ENCODE measurements around the gene MCU. TPM values are rescaled to one million over a fixed set of nuclear protein-coding genes. Genes with fewer than 3 reads are reported as not detected.

Gene MCU
- total RNA-seq, 1 donor from 2014 or later: 63.8 TPM

DNA sequence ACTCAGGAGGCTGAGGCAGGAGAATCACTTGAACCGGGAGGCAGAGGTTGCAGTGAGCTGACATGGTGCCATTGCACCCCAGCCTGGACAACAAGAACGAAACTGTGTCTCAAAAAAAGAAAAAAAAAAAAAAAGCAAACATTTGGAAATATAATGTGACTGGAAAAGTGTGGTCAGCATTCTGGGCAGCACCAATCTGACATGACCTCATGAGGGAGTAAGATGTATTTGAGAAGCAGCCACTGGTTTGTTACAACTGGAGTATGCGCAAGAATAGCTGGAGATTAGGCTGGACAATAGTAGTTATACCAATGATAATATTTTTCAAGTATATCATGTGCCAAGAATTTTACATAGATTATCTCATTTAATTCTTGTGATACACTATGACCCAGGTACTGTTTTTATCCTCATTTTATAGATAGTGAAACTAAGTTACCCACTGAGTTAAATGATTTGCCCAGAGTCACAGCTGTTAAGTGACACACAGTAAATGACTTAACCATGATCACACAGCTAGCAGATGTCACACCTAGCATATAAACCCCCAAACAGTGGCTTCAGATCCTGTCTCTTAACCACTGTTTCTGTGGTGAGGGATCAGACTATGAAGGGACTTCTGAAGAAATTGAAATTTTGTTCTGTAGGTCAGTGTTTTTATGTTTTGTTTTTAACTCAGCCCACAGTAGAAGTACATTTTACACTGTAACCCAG lies 11.1 kb downstream of the MCU start:
- H3K4me1 Mint-ChIP-seq (ENCODE audit: low read depth): peaks cover 13% of the 10 kb centered on the region
- no peak overlapping the region for H3K4me3 Mint-ChIP-seq (ENCODE audit: low read depth)
- H3K36me3 Mint-ChIP-seq (ENCODE audit: insufficient read depth): no peaks in the 10 kb centered on the region
- TF ChIP-seq, protein P1, sequence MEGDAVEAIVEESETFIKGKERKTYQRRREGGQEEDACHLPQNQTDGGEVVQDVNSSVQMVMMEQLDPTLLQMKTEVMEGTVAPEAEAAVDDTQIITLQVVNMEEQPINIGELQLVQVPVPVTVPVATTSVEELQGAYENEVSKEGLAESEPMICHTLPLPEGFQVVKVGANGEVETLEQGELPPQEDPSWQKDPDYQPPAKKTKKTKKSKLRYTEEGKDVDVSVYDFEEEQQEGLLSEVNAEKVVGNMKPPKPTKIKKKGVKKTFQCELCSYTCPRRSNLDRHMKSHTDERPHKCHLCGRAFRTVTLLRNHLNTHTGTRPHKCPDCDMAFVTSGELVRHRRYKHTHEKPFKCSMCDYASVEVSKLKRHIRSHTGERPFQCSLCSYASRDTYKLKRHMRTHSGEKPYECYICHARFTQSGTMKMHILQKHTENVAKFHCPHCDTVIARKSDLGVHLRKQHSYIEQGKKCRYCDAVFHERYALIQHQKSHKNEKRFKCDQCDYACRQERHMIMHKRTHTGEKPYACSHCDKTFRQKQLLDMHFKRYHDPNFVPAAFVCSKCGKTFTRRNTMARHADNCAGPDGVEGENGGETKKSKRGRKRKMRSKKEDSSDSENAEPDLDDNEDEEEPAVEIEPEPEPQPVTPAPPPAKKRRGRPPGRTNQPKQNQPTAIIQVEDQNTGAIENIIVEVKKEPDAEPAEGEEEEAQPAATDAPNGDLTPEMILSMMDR (IDR thresholded peaks at IDR 0.05; ENCODE audit: unreplicated experiment): no peak
- peak overlapping the region; percentile 25 for H3K27ac Mint-ChIP-seq
- no peaks in the 10 kb centered on the region for H3K9me3 Mint-ChIP-seq (ENCODE audit: low read depth)
- H3K27me3 Mint-ChIP-seq: no peaks in the 10 kb centered on the region
- no peak for DNase-seq (ENCODE audit: low spot score, unreplicated experiment)

DNA sequence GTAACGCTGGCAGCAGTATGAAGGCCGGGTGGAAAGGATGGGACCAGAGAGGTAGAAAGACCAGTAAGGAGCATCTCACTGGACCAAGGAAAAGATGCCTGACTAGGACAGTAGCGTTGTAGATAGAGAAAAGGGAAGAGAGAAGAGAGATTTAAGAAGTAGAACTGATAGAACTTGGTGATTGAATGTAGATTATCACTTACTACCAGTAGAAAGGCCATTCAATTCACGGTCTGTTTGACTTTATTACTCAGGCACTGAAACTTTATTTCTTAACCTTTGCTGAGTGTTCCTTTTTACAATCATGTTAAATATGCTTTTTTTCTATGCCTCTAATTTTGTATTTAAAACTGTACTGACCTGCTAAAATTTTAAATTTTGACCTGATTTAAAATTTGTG lies 12.2 kb downstream of the MCU start:
- Mint-ChIP-seq H3K27ac (no peak overlapping the region), H3K27me3 (no peaks in the 10 kb centered on the region), H3K4me3 (ENCODE audit: low read depth) (no peak overlapping the region), H3K4me1 (ENCODE audit: low read depth) (peaks cover 16% of the 10 kb centered on the region), H3K9me3 (ENCODE audit: low read depth) (no peaks in the 10 kb centered on the region), H3K36me3 (ENCODE audit: insufficient read depth) (no peaks in the 10 kb centered on the region)
- TF ChIP-seq, protein P1 (IDR thresholded peaks at IDR 0.05; ENCODE audit: unreplicated experiment): no peak
- no peak for DNase-seq (ENCODE audit: low spot score, unreplicated experiment)

DNA sequence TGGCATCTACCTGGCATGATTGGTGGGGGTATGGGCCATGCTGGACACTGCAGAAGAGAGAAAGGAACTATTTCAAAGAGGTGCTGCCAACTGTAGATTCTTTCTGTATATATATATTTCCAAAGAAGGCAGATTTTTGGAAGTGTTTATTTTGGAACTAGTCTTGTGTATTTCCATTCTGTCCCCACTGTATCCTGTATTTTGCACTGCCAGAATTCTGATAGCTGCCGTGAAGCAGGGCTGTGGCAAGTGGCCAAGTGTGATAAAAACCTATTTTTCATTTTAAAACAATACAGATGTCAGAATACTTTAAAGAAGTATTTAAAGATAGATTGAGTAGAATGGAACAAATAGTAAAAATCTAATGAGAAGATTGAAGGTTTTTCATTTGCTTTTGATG lies 17.1 kb downstream of the MCU start:
- Mint-ChIP-seq H3K4me1 (ENCODE audit: low read depth) (peaks cover 16% of the 10 kb centered on the region), H3K27me3 (no peaks in the 10 kb centered on the region), H3K4me3 (ENCODE audit: low read depth) (no peak overlapping the region), H3K36me3 (ENCODE audit: insufficient read depth) (peaks cover 3% of the 10 kb centered on the region), H3K9me3 (ENCODE audit: low read depth) (no peaks in the 10 kb centered on the region), H3K27ac (no peak overlapping the region)
- TF ChIP-seq, protein P1 (IDR thresholded peaks at IDR 0.05; ENCODE audit: unreplicated experiment): no peak
- DNase-seq (ENCODE audit: low spot score, unreplicated experiment): no peak

DNA sequence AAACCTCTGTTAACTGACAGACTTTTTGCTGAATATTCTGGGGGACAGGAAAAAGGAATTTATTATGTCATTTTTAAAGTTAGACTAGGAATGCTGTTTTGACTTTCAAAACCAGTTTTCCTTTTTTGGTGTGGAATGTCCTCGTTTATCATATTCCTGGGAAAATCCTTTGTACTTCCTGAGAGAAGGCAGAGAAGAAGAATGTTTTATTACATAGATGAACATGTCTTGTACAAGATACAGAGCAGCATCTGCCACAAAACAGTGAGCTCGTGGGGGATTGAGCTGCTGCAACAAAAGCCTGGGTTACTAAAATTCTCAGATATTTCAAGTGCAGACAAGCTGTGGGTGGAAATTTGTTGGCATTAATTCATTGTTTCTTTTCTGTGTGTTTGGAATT lies 20.2 kb downstream of the MCU start:
- Mint-ChIP-seq H3K4me3 (ENCODE audit: low read depth) (no peak overlapping the region), H3K36me3 (ENCODE audit: insufficient read depth) (peaks cover 10% of the 10 kb centered on the region), H3K4me1 (ENCODE audit: low read depth) (peaks cover 16% of the 10 kb centered on the region), H3K9me3 (ENCODE audit: low read depth) (no peaks in the 10 kb centered on the region), H3K27ac (peak overlapping the region; percentile 75), H3K27me3 (no peaks in the 10 kb centered on the region)
- TF ChIP-seq, protein P1 (IDR thresholded peaks at IDR 0.05; ENCODE audit: unreplicated experiment): no peak
- DNase-seq (ENCODE audit: low spot score, unreplicated experiment): no peak

DNA sequence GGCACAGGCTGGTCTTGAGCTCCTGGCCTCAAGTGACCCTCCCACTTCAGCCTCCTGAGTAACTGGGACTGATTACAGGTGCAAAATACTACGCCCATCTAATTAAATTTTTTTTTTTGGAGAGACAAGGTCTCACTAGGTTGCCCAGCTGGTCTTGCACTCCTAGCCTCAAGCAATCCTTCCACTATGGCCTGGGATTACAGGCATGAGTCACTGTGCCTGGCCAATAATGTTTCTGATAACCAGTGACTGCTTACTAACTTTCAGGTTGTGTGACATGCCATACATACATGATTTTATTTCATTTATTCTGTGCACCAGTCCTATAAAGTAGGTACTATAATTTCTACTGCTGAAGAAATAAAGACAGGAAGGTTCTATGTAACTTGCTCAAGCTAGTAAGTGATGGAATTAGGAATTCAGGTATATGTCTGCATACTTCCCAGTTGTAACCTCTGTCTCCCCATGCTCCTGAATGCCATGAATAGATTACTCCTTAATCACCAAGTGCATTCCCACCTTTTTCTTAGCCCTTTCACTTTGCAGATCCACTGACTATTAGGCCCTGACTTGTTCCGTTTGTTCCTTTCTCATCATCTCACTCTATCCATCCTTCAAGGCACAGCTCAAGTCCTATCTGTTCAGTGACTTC lies 28.1 kb downstream of the MCU start:
- TF ChIP-seq, protein P1 (IDR thresholded peaks at IDR 0.05; ENCODE audit: unreplicated experiment): no peak
- Mint-ChIP-seq H3K27me3 (no peaks in the 10 kb centered on the region), H3K36me3 (ENCODE audit: insufficient read depth) (peaks cover 21% of the 10 kb centered on the region), H3K9me3 (ENCODE audit: low read depth) (no peaks in the 10 kb centered on the region), H3K27ac (peak overlapping the region; percentile 6), H3K4me1 (ENCODE audit: low read depth) (peaks cover 13% of the 10 kb centered on the region), H3K4me3 (ENCODE audit: low read depth) (no peak overlapping the region)
- no peak for DNase-seq (ENCODE audit: low spot score, unreplicated experiment)
